ENCODE measurements around the gene RIMS3. TPM values are rescaled to one million over a fixed set of nuclear protein-coding genes. Genes with fewer than 3 reads are reported as not detected.

Gene RIMS3
- total and polyA plus RNA-seq, 2 donors from 2014 or later: 1.6 to 6.2 TPM

- H3K27me3 ChIP-seq (ENCODE audit: control insufficient read depth, insufficient read depth, low read length): no peaks in the 10 kb centered on the region
- intact Hi-C loops (cut with DNase I): no loop called here
- no peaks in the 10 kb centered on the region for H3K9me3 ChIP-seq (ENCODE audit: control insufficient read depth in 2 of 3, insufficient read depth in 1 of 3, low read length in 3 of 3)
- no peak for FAIRE-seq
- DNase-seq: peak in 1 of 5 donors; percentile 16
- H3K4me3 ChIP-seq (ENCODE audit: low read length in 3 of 3): no peak overlapping the region
- H3K27ac ChIP-seq (ENCODE audit: low read depth in 2 of 2, low read length in 2 of 2): no peak overlapping the region
- no peaks in the 10 kb centered on the region for H3K36me3 ChIP-seq (ENCODE audit: control insufficient read depth in 2 of 3, insufficient read depth in 3 of 3, low read length in 3 of 3)
- H3K4me1 ChIP-seq (ENCODE audit: control insufficient read depth in 2 of 3, insufficient read depth in 2 of 3, low read depth in 1 of 3, low read length in 3 of 3): no peaks in the 10 kb centered on the region
- no peak overlapping the region for H3K9ac ChIP-seq (ENCODE audit: low read length in 3 of 3)
- no peak for TF ChIP-seq CTCF (IDR thresholded peaks at IDR 0.05; ENCODE audit: borderline replicate concordance, extremely low read depth, insufficient read depth)
Measured at GRCh38 chr1:40635763-40636500, 29.6 kb downstream of the RIMS3 start.

GRCh38 chr1:40634901-40635655 is 30.4 kb downstream of the RIMS3 start:
- no peak for DNase-seq
- no peak for FAIRE-seq
- Histone ChIP-seq H3K27me3 (ENCODE audit: control insufficient read depth, insufficient read depth, low read length) (no peaks in the 10 kb centered on the region), H3K4me1 (ENCODE audit: control insufficient read depth in 2 of 3, insufficient read depth in 2 of 3, low read depth in 1 of 3, low read length in 3 of 3) (no peaks in the 10 kb centered on the region), H3K9me3 (ENCODE audit: control insufficient read depth in 2 of 3, insufficient read depth in 1 of 3, low read length in 3 of 3) (no peaks in the 10 kb centered on the region), H3K9ac (ENCODE audit: low read length in 3 of 3) (no peak overlapping the region), H3K36me3 (ENCODE audit: control insufficient read depth in 2 of 3, insufficient read depth in 3 of 3, low read length in 3 of 3) (no peaks in the 10 kb centered on the region), H3K27ac (ENCODE audit: low read depth in 2 of 2, low read length in 2 of 2) (no peak overlapping the region), H3K4me3 (ENCODE audit: low read length in 3 of 3) (no peak overlapping the region)
- TF ChIP-seq CTCF (IDR thresholded peaks at IDR 0.05; ENCODE audit: borderline replicate concordance, extremely low read depth, insufficient read depth): no peak
- intact Hi-C loops (cut with DNase I): no loop called here

GRCh38 chr1:40633931-40634376 is 31.5 kb downstream of the RIMS3 start:
- DNase-seq (peak in 1 of 5 donors; percentile 14), FAIRE-seq (no peak)
- intact Hi-C loops (cut with DNase I): no loop called here
- H3K4me3 ChIP-seq (ENCODE audit: low read length in 3 of 3): no peak overlapping the region
- no peak overlapping the region for H3K9ac ChIP-seq (ENCODE audit: low read length in 3 of 3)
- H3K9me3 ChIP-seq (ENCODE audit: control insufficient read depth in 2 of 3, insufficient read depth in 1 of 3, low read length in 3 of 3): no peaks in the 10 kb centered on the region
- H3K36me3 ChIP-seq (ENCODE audit: control insufficient read depth in 2 of 3, insufficient read depth in 3 of 3, low read length in 3 of 3): no peaks in the 10 kb centered on the region
- no peak for TF ChIP-seq CTCF (IDR thresholded peaks at IDR 0.05; ENCODE audit: borderline replicate concordance, extremely low read depth, insufficient read depth)
- no peaks in the 10 kb centered on the region for H3K4me1 ChIP-seq (ENCODE audit: control insufficient read depth in 2 of 3, insufficient read depth in 2 of 3, low read depth in 1 of 3, low read length in 3 of 3)
- H3K27ac ChIP-seq (ENCODE audit: low read depth in 2 of 2, low read length in 2 of 2): no peak overlapping the region
- no peaks in the 10 kb centered on the region for H3K27me3 ChIP-seq (ENCODE audit: control insufficient read depth, insufficient read depth, low read length)
